ENCODE measurements around the gene EIF2D.

EIF2D gene

DNA sequence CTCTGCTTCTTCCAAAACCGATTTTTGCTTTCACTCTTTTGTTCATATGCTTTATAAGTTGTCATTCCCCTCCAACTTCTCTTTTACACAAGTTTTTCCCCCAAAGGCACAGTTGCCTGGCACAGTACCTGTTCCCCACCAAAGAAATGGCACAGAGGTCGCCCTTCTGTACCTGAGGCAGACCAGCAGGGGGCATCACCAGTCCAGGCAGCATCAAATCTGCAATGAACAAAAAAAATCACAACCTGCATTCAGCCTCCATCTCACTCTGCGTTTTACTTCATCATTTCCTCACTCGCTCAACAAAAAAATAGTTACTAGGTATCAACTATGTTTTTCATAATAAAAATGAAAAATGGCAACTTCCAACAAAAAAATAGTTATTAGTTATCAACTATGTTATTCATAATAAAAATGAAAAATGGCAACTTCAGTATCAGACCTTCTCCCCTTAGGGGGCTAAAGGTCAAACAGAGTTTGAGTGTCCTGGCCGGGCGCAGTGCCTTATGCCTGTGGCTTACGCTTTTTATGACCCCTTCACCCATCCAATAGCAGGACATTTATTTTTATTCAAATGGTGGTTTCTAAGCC lies 4.1 kb downstream of the EIF2D start:
- TF ChIP-seq GATA3 (IDR thresholded peaks at IDR 0.05; ENCODE audit: low read depth, low read length) (no peak), GATA2 (IDR thresholded peaks at IDR 0.05; ENCODE audit: low read depth, low read length) (no peak)

DNA sequence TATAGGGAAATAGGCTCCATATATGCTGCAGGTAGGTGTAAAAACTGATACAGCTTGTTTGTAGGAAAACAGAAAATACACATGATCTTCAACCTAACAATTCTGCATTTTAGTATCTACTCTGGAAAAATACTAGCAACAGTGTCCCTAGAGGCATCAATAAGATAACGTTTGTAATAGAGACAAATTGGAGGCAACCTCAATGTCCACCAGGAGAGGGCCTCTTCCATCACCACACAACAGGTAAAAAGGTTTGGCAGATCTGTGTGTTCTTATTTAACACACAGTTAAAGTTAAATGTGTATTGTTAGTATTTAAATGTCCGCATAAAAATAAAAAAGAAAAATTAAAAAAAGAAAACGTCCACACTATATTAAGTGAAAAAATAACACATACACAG lies 5.4 kb downstream of the EIF2D start:
- TF ChIP-seq GATA2 (IDR thresholded peaks at IDR 0.05; ENCODE audit: low read depth, low read length), result no peak
- no peak for TF ChIP-seq GATA3 (IDR thresholded peaks at IDR 0.05; ENCODE audit: low read depth, low read length)

GRCh38 chr1:206604861-206605260 lies 7.4 kb downstream of the EIF2D start:
- no peak for TF ChIP-seq GATA3 (IDR thresholded peaks at IDR 0.05; ENCODE audit: low read depth, low read length)
- TF ChIP-seq GATA2 (IDR thresholded peaks at IDR 0.05; ENCODE audit: low read depth, low read length), result no peak

- TF ChIP-seq GATA2 (IDR thresholded peaks at IDR 0.05; ENCODE audit: low read depth, low read length) (no peak), GATA3 (IDR thresholded peaks at IDR 0.05; ENCODE audit: low read depth, low read length) (no peak)
Measured at GRCh38 chr1:206600527-206600926, 11.7 kb downstream of the EIF2D start.

- TF ChIP-seq GATA3 (IDR thresholded peaks at IDR 0.05; ENCODE audit: low read depth, low read length), result no peak
- TF ChIP-seq GATA2 (IDR thresholded peaks at IDR 0.05; ENCODE audit: low read depth, low read length), result no peak
Measured at GRCh38 chr1:206596319-206596666, 16.0 kb downstream of the EIF2D start.

GRCh38 chr1:206595581-206596318 lies 16.5 kb downstream of the EIF2D start:
- TF ChIP-seq GATA3 (IDR thresholded peaks at IDR 0.05; ENCODE audit: low read depth, low read length), result no peak
- TF ChIP-seq GATA2 (IDR thresholded peaks at IDR 0.05; ENCODE audit: low read depth, low read length), result no peak

- TF ChIP-seq GATA3 (IDR thresholded peaks at IDR 0.05; ENCODE audit: low read depth, low read length), result no peak
- TF ChIP-seq GATA2 (IDR thresholded peaks at IDR 0.05; ENCODE audit: low read depth, low read length), result no peak
Measured at GRCh38 chr1:206593351-206593925, 18.8 kb downstream of the EIF2D start.

GRCh38 chr1:206591696-206592095 lies 20.6 kb downstream of the EIF2D start:
- TF ChIP-seq GATA3 (IDR thresholded peaks at IDR 0.05; ENCODE audit: low read depth, low read length), result no peak

DNA sequence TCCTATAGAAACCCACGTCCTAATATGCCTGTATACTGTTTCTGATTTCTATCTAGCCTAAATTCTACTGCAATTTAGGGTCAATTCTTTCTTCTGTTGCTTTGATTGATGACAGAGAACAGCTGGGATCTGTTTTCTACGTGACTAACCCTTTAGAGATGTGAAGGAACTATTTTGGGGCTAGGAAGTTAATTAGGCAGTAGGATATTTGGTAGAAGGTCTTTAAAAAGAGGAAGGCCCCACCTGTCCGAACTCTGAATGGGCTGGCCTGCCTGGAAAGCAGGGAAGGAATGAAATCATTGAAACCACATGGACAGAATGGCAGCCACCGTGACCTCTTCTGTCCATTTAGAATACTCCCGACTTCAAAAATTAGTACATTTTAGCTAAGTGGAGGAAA lies 21.0 kb downstream of the EIF2D start:
- TF ChIP-seq GATA3 (IDR thresholded peaks at IDR 0.05; ENCODE audit: low read depth, low read length) (no peak), GATA2 (IDR thresholded peaks at IDR 0.05; ENCODE audit: low read depth, low read length) (no peak)

DNA sequence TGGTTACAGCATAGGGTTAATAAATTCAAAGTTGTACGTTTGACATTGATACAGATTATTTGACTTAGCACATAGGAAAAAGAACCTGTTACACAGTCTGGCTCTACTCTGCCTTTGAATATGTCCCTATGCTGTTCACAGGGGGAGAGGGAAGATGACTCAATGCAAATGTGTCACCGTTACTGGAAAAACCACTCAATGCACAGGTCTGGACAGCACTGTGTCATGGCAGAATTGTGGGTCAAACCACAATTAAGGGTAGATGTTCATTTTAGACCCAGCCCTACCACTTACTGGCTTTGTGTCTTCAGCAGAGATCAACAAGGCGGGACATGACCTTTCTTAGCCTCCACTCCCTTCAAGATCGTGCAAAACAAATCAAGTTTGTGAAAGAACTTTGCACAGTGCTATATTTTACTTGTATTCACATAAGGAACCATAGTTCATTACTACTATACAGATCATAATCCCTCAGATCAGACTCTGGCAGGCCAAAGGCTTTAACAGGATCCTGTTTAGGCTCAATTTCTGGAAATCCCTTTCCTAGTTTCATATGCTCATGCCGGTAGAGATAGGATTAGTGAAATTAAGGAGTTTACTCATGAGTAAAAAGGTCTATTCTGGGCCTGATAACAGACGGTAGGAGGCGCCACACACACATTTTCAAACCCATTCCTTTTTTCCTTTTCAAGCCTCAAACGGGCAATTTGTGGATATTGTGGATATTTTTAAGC lies 22.1 kb downstream of the EIF2D start:
- TF ChIP-seq GATA2 (IDR thresholded peaks at IDR 0.05; ENCODE audit: low read depth, low read length) (no peak), GATA3 (IDR thresholded peaks at IDR 0.05; ENCODE audit: low read depth, low read length) (no peak)

- TF ChIP-seq GATA2 (IDR thresholded peaks at IDR 0.05; ENCODE audit: low read depth, low read length) (no peak), GATA3 (IDR thresholded peaks at IDR 0.05; ENCODE audit: low read depth, low read length) (no peak)
Measured at GRCh38 chr1:206589206-206589605, 23.1 kb downstream of the EIF2D start.

GRCh38 chr1:206588492-206588891 lies 23.8 kb downstream of the EIF2D start:
- TF ChIP-seq GATA2 (IDR thresholded peaks at IDR 0.05; ENCODE audit: low read depth, low read length) (no peak), GATA3 (IDR thresholded peaks at IDR 0.05; ENCODE audit: low read depth, low read length) (no peak)

DNA sequence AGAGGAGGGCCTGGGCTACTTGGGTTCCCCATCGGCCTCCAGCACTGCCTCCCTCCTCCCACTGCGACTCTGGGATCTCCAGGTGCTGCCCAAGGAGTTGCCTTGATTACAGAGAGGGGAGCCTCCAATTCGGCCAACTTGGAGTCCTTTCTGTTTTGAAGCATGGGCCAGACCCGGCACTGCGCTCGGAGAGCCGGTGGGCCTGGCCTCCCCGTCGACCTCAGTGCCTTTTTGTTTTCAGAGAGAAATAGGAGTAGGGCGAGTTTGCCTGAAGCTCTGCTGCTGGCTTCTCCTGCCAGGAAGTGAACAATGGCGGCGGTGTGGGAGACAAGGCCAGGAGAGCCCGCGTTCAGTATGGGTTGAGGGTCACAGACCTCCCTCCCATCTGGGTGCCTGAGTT lies 24.4 kb downstream of the EIF2D start:
- TF ChIP-seq GATA2 (IDR thresholded peaks at IDR 0.05; ENCODE audit: low read depth, low read length), result no peak
- TF ChIP-seq GATA3 (IDR thresholded peaks at IDR 0.05; ENCODE audit: low read depth, low read length), result no peak
